A549 (cell line): ENCODE results near the gene RASGRP1.

Source experiments
- JUN ChIP-seq, 2 experiments: fragments of >200 bp; sonication (Bioruptor Twin); formaldehyde crosslinking; IDR thresholded peaks; 2 replicates in 1 of 2; 3 replicates in 1 of 2; pipeline ENCODE4 v1.6.1; 2016 to 2017
- JUNB ChIP-seq: fragments of >200 bp; sonication (Bioruptor Twin); formaldehyde crosslinking; IDR thresholded peaks from 2 replicates; pipeline ENCODE4 v1.6.1; 2016
- MYC ChIP-seq: IDR thresholded peaks from 2 replicates; pipeline ENCODE4 v1.6.1; 2012; ENCODE audit warnings: mild to moderate bottlenecking, inconsistent platforms, low read length, improper control_type of control experiment, borderline replicate concordance
- NPAS2 ChIP-seq: fragments of 250-450 bp; sonication (Bioruptor Pico); IDR thresholded peaks from 2 replicates; pipeline ENCODE4 v1.8.0; 2022; ENCODE audit warnings: mild to moderate bottlenecking, moderate library complexity, borderline replicate concordance
- POLR2A ChIP-seq: IDR thresholded peaks from 2 replicates; pipeline ENCODE4 v1.6.1; 2012; ENCODE audit warnings: mild to moderate bottlenecking, low read length
- RCOR1 ChIP-seq: fragments of 150-350 bp; IDR thresholded peaks from 2 replicates; pipeline ENCODE4 v1.6.1; 2014; ENCODE audit warnings: antibody characterized with exemption, low read length, low read depth
- RFX5 ChIP-seq: fragments of 450-650 bp; IDR thresholded peaks from 2 replicates; pipeline ENCODE4 v1.7.1; 2014; ENCODE audit warnings: antibody characterized with exemption, mild to moderate bottlenecking, moderate library complexity
- SMC3 ChIP-seq: fragments of >200 bp; sonication (Bioruptor Twin); formaldehyde crosslinking; IDR thresholded peaks from 3 replicates; pipeline ENCODE4 v1.6.1; 2018; ENCODE audit warnings: inconsistent platforms
- TF ChIP-seq, protein P1 (sequence below): fragments of >200 bp; sonication (Bioruptor Twin); formaldehyde crosslinking; IDR thresholded peaks from 3 replicates; pipeline ENCODE4 v1.5.1; 2016
- TF ChIP-seq, protein P2 (sequence below): IDR thresholded peaks from 2 replicates; pipeline ENCODE4 v1.6.1; 2012
- TF ChIP-seq, protein P3 (sequence below): fragments of 150-350 bp; IDR thresholded peaks from 2 replicates; pipeline ENCODE4 v1.6.1; 2014; ENCODE audit warnings: low read depth, mild to moderate bottlenecking, low read length
- TF ChIP-seq, protein P4 (sequence below): IDR thresholded peaks from 2 replicates; pipeline ENCODE4 v1.6.1; 2012

DNA sequence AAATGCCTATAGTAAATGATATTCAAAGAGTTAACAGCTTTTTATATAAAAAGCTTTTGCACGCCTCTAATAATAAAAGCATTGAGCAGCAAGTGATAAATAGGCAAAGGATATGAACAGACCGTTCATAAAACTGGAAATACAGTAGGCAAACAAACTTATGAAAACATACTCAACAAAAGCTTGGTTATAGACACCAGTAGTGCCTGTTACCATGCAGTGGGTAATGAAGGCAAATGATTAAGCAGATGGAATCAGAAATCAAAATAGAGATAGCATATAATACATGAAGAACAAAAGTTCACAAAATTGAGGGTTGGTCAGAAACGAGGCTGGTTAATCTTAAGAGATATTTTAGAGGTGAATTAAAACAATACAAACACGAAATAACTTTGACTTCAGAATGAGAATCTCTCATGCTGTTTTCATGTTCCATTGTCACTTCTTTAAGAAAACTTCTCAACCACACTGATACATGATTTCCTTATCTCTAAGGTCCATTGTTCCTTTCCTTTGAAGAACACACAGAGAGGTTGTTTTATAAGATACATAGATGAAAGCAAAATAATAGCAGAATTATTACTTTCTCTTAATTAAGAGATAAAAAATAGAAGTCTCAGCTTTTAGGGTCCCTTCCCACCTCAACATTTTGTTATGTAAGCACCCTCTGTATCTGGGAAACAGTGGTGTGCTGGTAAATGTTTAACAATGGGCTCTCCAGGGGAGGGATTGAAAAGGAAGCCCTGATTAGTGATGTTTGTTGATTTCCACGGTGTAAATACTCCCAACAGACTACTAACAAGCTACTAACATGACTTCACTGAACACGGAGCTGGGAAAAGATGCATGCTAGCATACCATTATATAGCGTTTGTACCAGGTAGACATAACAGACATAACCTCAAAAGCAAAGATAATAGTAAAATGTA is 12.6 kb downstream of the RASGRP1 start:
- TF ChIP-seq POLR2A (no peak), NPAS2 (CRISPR knock-in tag) (no peak), SMC3 (no peak), RFX5 (no peak), RCOR1 (no peak), JUN (IDR thresholded peaks at IDR 0.05) (no peak), MYC (no peak), JUNB (no peak)
- TF ChIP-seq, protein P1, sequence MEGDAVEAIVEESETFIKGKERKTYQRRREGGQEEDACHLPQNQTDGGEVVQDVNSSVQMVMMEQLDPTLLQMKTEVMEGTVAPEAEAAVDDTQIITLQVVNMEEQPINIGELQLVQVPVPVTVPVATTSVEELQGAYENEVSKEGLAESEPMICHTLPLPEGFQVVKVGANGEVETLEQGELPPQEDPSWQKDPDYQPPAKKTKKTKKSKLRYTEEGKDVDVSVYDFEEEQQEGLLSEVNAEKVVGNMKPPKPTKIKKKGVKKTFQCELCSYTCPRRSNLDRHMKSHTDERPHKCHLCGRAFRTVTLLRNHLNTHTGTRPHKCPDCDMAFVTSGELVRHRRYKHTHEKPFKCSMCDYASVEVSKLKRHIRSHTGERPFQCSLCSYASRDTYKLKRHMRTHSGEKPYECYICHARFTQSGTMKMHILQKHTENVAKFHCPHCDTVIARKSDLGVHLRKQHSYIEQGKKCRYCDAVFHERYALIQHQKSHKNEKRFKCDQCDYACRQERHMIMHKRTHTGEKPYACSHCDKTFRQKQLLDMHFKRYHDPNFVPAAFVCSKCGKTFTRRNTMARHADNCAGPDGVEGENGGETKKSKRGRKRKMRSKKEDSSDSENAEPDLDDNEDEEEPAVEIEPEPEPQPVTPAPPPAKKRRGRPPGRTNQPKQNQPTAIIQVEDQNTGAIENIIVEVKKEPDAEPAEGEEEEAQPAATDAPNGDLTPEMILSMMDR, result no peak
- TF ChIP-seq, protein P2, sequence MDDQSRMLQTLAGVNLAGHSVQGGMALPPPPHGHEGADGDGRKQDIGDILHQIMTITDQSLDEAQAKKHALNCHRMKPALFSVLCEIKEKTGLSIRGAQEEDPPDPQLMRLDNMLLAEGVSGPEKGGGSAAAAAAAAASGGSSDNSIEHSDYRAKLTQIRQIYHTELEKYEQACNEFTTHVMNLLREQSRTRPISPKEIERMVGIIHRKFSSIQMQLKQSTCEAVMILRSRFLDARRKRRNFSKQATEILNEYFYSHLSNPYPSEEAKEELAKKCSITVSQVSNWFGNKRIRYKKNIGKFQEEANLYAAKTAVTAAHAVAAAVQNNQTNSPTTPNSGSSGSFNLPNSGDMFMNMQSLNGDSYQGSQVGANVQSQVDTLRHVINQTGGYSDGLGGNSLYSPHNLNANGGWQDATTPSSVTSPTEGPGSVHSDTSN, result no peak
- TF ChIP-seq, protein P3, sequence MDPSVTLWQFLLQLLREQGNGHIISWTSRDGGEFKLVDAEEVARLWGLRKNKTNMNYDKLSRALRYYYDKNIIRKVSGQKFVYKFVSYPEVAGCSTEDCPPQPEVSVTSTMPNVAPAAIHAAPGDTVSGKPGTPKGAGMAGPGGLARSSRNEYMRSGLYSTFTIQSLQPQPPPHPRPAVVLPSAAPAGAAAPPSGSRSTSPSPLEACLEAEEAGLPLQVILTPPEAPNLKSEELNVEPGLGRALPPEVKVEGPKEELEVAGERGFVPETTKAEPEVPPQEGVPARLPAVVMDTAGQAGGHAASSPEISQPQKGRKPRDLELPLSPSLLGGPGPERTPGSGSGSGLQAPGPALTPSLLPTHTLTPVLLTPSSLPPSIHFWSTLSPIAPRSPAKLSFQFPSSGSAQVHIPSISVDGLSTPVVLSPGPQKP, result no peak
- TF ChIP-seq, protein P4, sequence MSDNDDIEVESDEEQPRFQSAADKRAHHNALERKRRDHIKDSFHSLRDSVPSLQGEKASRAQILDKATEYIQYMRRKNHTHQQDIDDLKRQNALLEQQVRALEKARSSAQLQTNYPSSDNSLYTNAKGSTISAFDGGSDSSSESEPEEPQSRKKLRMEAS, result no peak
